ENCODE data around the gene NOX5.
"Not testable (repeated sequence)": the region's sequence is repeated elsewhere in the genome, so short reads cannot be mapped to it uniquely, and the experiment has no call there.

The NOX5 gene

DNA sequence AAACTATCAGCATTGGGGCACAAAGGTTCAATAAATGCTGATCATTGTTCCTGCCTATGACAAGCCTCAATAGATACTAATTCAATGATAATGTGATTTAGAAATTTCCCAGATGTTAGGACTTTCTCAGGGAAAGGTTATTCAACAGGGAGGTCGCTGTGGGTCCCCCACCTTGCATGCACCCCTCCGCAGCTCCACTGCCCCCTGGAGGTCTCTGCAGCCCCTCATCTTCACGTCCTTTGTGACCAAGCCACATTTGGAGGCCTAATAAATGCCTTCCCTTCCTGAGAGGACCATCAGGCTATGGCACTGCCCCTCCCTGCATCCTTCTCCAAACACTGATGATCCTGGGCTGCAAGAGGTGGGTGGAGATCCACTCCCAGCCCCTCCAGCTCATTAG lies 50.2 kb downstream of the NOX5 start:
- no peaks in the 10 kb centered on the region for H3K36me3 Mint-ChIP-seq

DNA sequence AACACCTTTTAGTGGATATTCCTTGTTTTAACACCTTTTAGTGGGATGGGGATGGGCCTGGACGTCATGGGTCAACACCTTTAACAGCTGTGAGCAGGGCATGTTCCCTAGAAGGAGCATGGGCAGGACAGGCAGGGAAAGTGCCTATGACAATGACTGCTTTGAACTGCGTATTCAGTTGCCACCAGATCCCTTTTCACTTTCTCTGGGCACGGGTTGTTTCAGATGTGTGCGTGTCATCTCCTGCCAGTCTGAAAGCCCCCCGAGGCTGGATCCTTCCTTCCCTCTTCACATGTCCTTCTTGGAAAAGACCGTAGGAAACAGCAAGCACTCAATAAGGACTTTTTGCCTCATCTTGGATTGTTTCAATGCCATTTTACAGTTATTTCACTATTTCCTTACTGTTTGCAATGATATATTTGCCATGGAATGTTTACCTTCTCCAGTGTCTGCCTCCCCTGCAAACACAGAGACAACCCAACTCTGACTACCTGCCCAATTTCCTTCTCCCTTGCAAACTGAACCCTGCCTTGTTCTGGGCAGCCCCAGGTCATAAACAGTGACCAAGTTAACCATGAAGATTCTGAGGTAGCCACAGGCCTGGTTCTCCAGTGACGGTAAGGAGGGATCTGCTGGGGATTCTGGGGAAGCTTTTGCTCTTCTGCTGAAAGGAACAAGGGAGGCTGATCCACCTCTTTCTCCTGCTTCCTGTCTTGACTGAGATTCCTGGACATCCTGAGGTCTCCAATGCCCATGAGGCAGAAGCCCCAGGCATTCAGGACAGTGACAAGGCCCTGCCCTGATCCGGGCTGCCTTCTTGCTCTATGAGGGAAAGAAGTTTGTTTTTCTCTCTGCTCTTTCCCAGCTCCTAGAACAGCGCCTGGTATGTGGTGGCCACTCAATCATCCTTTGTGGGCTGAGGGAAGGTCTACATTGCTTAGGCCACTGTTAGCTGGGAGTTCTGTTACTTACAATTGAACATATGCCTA lies 51.8 kb downstream of the NOX5 start:
- peaks cover 19% of the 10 kb centered on the region for H3K27me3 Mint-ChIP-seq
- no peaks in the 10 kb centered on the region for H3K36me3 Mint-ChIP-seq
- peaks cover 3% of the 10 kb centered on the region for H3K9me3 Mint-ChIP-seq
- no peak overlapping the region for H3K4me3 Mint-ChIP-seq
- DNase-seq (ENCODE audit: low spot score in 2 of 2) (no peak), ATAC-seq (ENCODE audit: low read depth) (no peak)
- H3K27ac Mint-ChIP-seq, result no peak overlapping the region
- H3K4me1 Mint-ChIP-seq, result no peaks in the 10 kb centered on the region

More for the DNA sequence above, 50.2 kb downstream of the NOX5 start:
- Mint-ChIP-seq H3K9me3 (no peaks in the 10 kb centered on the region), H3K4me3 (no peak overlapping the region), H3K4me1 (no peaks in the 10 kb centered on the region), H3K27ac (no peak overlapping the region), H3K27me3 (peaks cover 15% of the 10 kb centered on the region)
- DNase-seq (ENCODE audit: low spot score in 2 of 2), result no peak
- no peak for ATAC-seq (ENCODE audit: low read depth)

DNA sequence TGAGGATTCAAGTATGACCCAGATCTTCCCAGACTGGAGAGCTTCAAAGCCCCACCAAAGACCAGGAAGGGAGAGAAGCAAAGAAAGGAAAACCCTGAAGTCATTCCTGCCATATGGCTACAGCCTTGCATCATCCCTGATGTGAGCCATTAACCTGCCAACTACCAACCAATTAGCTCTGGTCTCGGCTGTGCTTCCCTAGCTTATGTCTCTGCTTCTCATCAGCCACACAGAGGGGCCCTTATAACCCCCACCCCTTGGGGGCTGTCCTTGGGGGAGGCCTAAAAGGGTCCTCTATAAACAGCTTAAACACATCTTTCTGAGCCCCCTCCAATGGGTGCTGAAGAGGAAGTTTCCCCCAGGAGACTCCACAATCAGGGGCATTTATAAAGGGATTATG lies 52.8 kb downstream of the NOX5 start:
- H3K36me3 Mint-ChIP-seq, result no peaks in the 10 kb centered on the region
- no peak overlapping the region for H3K27ac Mint-ChIP-seq
- no peak for ATAC-seq (ENCODE audit: low read depth)
- H3K4me1 Mint-ChIP-seq, result no peaks in the 10 kb centered on the region
- DNase-seq (ENCODE audit: low spot score in 2 of 2), result no peak
- no peak overlapping the region for H3K4me3 Mint-ChIP-seq
- peaks cover 24% of the 10 kb centered on the region for H3K27me3 Mint-ChIP-seq
- peaks cover 3% of the 10 kb centered on the region for H3K9me3 Mint-ChIP-seq

DNA sequence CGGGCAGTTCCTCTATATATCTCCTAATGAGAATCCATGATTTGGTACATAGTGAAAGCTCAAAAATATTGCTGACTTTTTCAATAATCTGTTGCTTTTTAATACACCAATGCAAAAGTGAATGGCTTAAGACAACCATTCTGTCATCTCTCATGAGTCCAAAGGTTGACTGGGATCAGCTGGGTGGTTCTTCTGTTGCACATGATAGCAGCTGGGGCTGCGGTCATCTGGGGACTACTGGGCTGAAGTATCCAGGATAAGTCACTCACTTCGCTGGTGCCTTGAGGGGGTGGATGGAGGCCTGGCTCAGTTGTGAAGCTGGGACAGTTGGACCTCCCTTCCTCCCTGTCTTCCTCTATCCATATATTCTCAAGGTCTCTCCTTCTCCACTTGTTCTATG lies 53.7 kb downstream of the NOX5 start:
- no peaks in the 10 kb centered on the region for H3K36me3 Mint-ChIP-seq
- peaks cover 3% of the 10 kb centered on the region for H3K9me3 Mint-ChIP-seq
- no peaks in the 10 kb centered on the region for H3K4me1 Mint-ChIP-seq
- H3K4me3 Mint-ChIP-seq, result no peak overlapping the region
- no peak for ATAC-seq (ENCODE audit: low read depth)
- H3K27ac Mint-ChIP-seq, result no peak overlapping the region
- H3K27me3 Mint-ChIP-seq, result peaks cover 22% of the 10 kb centered on the region
- no peak for DNase-seq (ENCODE audit: low spot score in 2 of 2)

DNA sequence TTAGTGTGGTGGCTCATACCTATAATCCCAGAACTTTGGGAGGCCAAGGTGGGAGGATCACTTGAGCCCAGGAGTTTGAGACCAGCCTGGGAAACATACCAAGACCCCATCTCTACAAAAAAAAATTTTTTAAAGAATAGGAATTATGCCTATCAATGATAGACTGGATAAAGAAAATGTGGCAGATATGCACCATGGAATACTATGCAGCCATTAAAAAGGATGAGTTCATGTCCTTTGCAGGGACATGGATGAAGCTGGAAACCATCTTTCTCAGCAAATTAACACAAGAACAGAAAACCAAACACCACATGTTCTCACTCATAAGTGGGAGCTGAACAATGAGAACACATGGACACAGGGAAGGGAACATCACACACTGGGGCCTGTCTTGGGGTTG lies 54.8 kb downstream of the NOX5 start:
- not testable (repeated sequence) for DNase-seq (ENCODE audit: low spot score in 2 of 2); H3K9me3 Mint-ChIP-seq; H3K27ac Mint-ChIP-seq; H3K4me3 Mint-ChIP-seq; ATAC-seq (ENCODE audit: low read depth); H3K36me3 Mint-ChIP-seq; H3K4me1 Mint-ChIP-seq
- H3K27me3 Mint-ChIP-seq, result peaks cover 26% of the 10 kb centered on the region

DNA sequence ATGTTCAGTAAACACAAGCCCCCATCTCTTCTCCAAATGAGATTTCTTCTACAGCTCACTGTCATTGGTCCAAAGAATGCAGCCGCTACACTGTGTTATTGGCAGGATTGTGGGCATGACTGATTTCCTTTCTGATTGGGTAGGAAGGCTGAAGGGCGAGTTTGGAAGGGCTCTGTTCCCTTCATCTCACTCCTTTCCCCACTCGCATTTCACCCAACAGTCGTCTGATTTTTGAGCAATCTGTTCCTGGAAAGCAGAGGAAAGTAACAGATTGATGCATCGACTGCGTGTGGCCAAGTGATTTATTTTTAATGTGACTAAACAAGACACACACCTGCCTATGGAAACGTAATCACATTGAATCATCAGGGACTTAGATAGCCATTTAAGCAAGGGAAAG lies 55.5 kb downstream of the NOX5 start:
- H3K4me3 Mint-ChIP-seq, result no peak overlapping the region
- peaks cover 4% of the 10 kb centered on the region for H3K4me1 Mint-ChIP-seq
- no peak overlapping the region for H3K27ac Mint-ChIP-seq
- H3K36me3 Mint-ChIP-seq, result no peaks in the 10 kb centered on the region
- no peak for DNase-seq (ENCODE audit: low spot score in 2 of 2)
- no peak for ATAC-seq (ENCODE audit: low read depth)
- peaks cover 29% of the 10 kb centered on the region for H3K27me3 Mint-ChIP-seq
- H3K9me3 Mint-ChIP-seq, result peaks cover 3% of the 10 kb centered on the region

DNA sequence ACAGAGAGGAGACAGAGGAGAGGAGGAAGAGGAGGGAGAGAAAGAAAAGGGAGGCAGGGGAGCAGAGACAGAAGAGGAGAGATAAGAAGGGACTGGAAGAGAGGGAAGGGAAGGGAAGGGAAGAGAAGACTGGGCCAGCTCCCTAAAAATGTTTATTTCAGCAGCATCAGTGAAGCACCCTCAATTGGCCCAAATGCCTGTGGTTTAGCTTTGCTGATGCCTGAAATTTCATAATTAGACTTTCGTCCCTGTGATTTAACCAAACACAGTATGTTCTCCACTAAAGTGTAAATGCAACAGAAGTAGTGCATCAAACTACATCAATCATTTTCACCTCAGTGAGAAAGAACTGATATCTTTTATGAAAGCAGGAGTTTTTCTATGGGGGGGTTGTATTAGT lies 55.9 kb downstream of the NOX5 start:
- ATAC-seq (ENCODE audit: low read depth), result no peak
- Mint-ChIP-seq H3K4me3 (no peak overlapping the region), H3K27ac (no peak overlapping the region), H3K4me1 (peaks cover 4% of the 10 kb centered on the region), H3K27me3 (peaks cover 28% of the 10 kb centered on the region), H3K9me3 (peaks cover 3% of the 10 kb centered on the region), H3K36me3 (no peaks in the 10 kb centered on the region)
- no peak for DNase-seq (ENCODE audit: low spot score in 2 of 2)

DNA sequence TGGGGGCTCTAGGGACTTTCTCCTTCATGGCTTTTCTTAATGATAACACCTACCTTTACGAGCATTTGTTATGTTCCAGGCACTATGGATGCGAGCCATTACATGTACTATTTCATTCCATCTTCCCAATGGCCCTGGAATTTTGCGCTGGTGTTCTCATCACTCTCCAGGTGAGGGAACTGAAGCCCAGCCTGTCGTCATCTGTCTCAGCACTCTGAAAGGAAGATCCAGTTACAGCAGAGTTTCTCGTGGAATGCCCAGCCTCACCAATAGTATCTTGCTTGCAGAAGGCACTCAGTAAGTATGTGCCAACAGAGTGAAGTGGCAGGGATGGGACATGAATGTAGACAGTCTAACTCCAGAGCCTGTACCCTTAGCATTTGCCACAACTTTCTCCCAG lies 56.8 kb downstream of the NOX5 start:
- ATAC-seq (ENCODE audit: low read depth), result no peak
- Mint-ChIP-seq H3K9me3 (peaks cover 3% of the 10 kb centered on the region), H3K36me3 (no peaks in the 10 kb centered on the region), H3K27me3 (peaks cover 31% of the 10 kb centered on the region), H3K4me3 (no peak overlapping the region), H3K4me1 (peaks cover 4% of the 10 kb centered on the region), H3K27ac (no peak overlapping the region)
- no peak for DNase-seq (ENCODE audit: low spot score in 2 of 2)

DNA sequence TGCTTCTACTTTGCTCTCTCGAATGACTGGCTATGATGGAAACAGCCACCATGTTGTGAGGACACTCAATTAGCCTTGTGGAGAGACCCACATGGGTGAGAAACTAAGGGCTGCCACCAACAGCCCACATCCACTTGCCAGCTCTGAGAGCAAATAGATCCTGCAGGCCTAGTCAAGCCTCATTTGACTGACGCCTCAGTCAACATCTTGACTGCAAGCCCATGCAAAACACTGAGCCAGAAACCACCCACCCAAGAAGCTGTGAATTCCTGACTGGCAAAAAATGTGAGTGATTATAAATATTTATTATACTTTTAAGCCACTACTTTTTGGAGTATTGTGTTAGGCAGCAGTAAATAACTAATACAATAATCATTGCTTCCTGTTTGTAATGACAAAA lies 58.4 kb downstream of the NOX5 start:
- peaks cover 3% of the 10 kb centered on the region for H3K9me3 Mint-ChIP-seq
- H3K36me3 Mint-ChIP-seq, result no peaks in the 10 kb centered on the region
- no peak overlapping the region for H3K27ac Mint-ChIP-seq
- DNase-seq (ENCODE audit: low spot score in 2 of 2), result no peak
- H3K27me3 Mint-ChIP-seq, result peaks cover 30% of the 10 kb centered on the region
- no peak for ATAC-seq (ENCODE audit: low read depth)
- H3K4me3 Mint-ChIP-seq, result no peak overlapping the region
- H3K4me1 Mint-ChIP-seq, result peaks cover 4% of the 10 kb centered on the region

DNA sequence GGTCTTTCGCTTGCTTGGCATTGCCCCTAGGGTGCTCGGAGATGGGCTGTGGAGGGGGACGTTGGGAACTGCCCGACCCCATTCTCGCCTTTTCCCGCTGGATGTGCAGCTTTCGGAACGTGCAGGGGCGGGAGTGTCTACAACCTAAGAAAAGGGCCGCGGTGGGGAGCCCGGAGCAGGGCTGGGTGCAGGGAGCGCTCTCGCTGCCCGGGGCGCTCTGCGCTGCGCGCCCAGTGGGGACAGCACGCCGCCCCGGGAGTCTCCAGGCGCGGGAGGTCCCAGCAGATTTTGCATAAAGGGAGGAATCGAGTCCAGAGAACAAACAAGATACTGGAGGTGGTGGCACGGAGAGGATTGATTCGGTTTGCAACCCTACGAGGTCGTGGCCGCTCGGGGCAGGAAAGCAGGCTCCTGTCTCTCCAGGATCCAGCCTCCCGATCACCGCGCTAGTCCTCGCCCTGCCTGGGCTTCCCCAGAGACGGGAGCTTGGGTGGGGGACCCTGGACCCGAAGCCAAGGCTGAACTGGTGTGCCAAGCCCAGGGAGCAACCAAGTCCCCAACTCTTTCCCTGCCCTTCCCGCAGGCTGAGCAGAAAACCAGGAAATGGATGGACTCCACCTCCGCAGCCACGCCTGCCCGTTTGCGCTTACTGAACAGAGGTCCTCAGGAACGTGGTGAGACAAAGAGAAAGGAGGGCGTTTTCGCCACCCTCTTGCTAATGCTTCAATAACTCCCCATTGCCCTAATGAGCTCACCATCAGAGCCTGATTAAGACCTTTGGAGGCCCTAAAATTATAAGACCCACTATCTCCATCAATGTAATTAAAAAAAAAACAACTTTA lies 59.7 kb downstream of the NOX5 start:
- Mint-ChIP-seq H3K27me3 (peaks cover 29% of the 10 kb centered on the region), H3K4me3 (no peak overlapping the region), H3K36me3 (no peaks in the 10 kb centered on the region), H3K27ac (no peak overlapping the region), H3K4me1 (peaks cover 4% of the 10 kb centered on the region), H3K9me3 (peaks cover 3% of the 10 kb centered on the region)
- no peak for ATAC-seq (ENCODE audit: low read depth)
- DNase-seq (ENCODE audit: low spot score in 2 of 2), result no peak

DNA sequence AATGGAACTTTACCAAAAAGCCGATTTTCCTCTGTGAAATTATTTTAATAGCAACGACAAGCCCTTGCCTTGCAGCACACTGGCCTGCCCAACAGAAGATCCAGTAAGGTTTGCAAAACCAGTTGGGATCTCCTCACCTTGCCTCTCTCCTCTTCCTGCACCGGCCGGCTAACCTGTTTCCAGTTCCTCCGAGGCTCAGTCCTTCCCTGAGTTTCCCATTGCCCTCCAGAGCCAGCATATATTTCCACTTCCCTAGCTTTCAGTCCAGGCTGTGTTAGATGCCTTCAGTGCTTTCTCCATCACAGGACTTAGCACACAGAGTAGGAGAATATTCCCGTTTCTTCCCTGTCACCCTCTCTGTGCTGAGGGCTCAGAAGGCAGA lies 60.3 kb downstream of the NOX5 start:
- Mint-ChIP-seq H3K4me3 (no peak overlapping the region), H3K27me3 (peaks cover 29% of the 10 kb centered on the region), H3K4me1 (peaks cover 4% of the 10 kb centered on the region), H3K27ac (no peak overlapping the region), H3K36me3 (no peaks in the 10 kb centered on the region), H3K9me3 (peaks cover 3% of the 10 kb centered on the region)
- DNase-seq (ENCODE audit: low spot score in 2 of 2), result no peak
- ATAC-seq (ENCODE audit: low read depth), result no peak

DNA sequence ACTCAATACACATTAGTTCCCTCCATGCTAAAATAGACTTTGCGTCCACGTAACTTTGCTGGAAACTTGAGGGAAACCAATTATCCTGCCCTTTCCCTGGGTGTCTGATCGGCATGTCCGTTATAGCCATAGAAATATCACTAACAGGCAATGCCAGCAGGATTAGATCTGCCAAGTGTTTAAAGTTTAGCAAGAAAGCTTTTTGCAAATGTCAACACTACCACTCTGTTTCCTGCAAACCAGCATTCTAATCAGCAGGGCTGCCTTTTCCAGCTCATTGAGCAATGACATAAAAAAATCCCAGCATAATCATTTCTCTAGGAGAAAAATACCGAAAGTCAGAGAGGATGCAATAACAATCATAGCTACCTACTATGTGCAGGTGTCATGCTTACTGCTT lies 60.9 kb downstream of the NOX5 start:
- peaks cover 6% of the 10 kb centered on the region for H3K4me1 Mint-ChIP-seq
- DNase-seq (ENCODE audit: low spot score in 2 of 2) (no peak), ATAC-seq (ENCODE audit: low read depth) (no peak)
- H3K27me3 Mint-ChIP-seq, result peaks cover 29% of the 10 kb centered on the region
- no peak overlapping the region for H3K4me3 Mint-ChIP-seq
- no peak overlapping the region for H3K27ac Mint-ChIP-seq
- peaks cover 1% of the 10 kb centered on the region for H3K9me3 Mint-ChIP-seq
- no peaks in the 10 kb centered on the region for H3K36me3 Mint-ChIP-seq

DNA sequence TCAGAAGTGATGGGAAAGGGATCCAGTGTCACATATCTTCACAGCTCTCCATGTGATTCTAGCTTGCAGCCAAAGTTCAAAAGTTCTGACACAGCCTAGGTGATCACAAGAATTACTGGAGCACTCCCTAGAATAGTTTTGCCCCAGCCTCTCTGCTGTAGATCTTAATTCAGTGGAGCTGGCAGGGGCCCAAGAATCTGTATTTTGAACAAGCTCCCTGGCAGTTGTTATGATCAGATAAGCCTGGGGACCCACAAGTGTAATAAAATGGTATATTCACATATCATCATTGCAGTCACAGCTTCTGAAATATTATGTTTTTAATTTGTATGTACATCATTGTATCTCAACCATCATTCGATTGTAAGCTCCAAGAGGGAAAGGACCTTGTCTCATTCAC lies 62.3 kb downstream of the NOX5 start:
- Mint-ChIP-seq H3K27me3 (peaks cover 31% of the 10 kb centered on the region), H3K4me3 (no peak overlapping the region), H3K27ac (no peak overlapping the region), H3K9me3 (no peaks in the 10 kb centered on the region), H3K36me3 (no peaks in the 10 kb centered on the region), H3K4me1 (peaks cover 6% of the 10 kb centered on the region)
- no peak for ATAC-seq (ENCODE audit: low read depth)
- no peak for DNase-seq (ENCODE audit: low spot score in 2 of 2)

DNA sequence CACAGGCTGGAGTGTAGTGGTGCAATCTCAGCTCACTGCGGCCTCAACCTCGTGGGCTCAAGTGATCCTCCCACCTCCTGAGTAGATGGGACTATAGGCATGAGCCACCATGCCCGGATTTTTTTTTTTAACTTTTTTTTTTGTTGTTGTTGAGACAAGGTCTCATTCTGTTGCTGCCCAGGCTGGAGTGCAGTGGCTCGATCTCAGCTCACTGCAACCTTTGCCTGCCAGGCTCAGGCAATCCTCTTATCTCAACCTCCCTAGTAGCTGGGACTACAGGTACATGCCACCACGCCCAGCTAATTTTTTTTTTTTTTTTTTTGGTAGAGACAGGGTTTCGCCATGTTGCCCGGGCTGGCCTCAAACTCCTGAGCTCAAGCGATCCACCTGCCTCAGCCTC lies 64.1 kb downstream of the NOX5 start:
- no peaks in the 10 kb centered on the region for H3K36me3 Mint-ChIP-seq
- peaks cover 26% of the 10 kb centered on the region for H3K27me3 Mint-ChIP-seq
- DNase-seq (ENCODE audit: low spot score in 2 of 2), result no peak
- H3K9me3 Mint-ChIP-seq, result no peaks in the 10 kb centered on the region
- peaks cover 2% of the 10 kb centered on the region for H3K4me1 Mint-ChIP-seq
- no peak for ATAC-seq (ENCODE audit: low read depth)
- H3K4me3 Mint-ChIP-seq, result no peak overlapping the region
- H3K27ac Mint-ChIP-seq, result no peak overlapping the region
